Activated CD4-positive, alpha-beta memory T cell treated with anti-CD3 and anti-CD28 coated beads, Interleukin-2, amount 10 ng/mL, durations not matched to agents 7 days and 5 days (primary cell): ENCODE measurements around the gene MAT2A. TPM values are rescaled to one million over a fixed set of nuclear protein-coding genes. Genes with fewer than 3 reads are reported as not detected.
A peak's percentile ranks its signal among the peaks of the same experiment; 100 is the strongest.

Experiments
- CTCF ChIA-PET: fragments of 350-600 bp; sonication (Branson Sonifier 250); formaldehyde crosslinking; loops from one replicate; lab custom pipeline; 2021; ENCODE audit warnings: antibody characterized with exemption, inconsistent platforms; lab: Charles Lee
- POLR2A ChIA-PET: fragments of 350-600 bp; sonication (Branson Sonifier 250); formaldehyde crosslinking; loops from one replicate; lab custom pipeline; 2021; ENCODE audit warnings: antibody characterized with exemption; lab: Charles Lee
- DNase-seq: peaks from one replicate; pipeline ENCODE4 v3.0.0-alpha.2; 2020
- H3K27ac Mint-ChIP-seq: one replicate; pipeline ENCODE4 v1.8.0; 2021; ENCODE audit warnings: mild to moderate bottlenecking, mixed read lengths
- H3K27me3 Mint-ChIP-seq: one replicate; pipeline ENCODE4 v1.8.0; 2021; ENCODE audit warnings: mixed read lengths
- H3K36me3 Mint-ChIP-seq: one replicate; pipeline ENCODE4 v1.8.0; 2021; ENCODE audit warnings: low read depth, mixed read lengths
- H3K4me1 Mint-ChIP-seq: one replicate; pipeline ENCODE4 v1.8.0; 2021; ENCODE audit warnings: mixed read lengths
- H3K4me3 Mint-ChIP-seq: one replicate; pipeline ENCODE4 v1.8.0; 2021; ENCODE audit warnings: mild to moderate bottlenecking, mixed read lengths
- H3K9me3 Mint-ChIP-seq: one replicate; pipeline ENCODE4 v1.8.0; 2021; ENCODE audit warnings: mixed read lengths
- total RNA-seq, 2 experiments: library from RNA; stranded (reverse); gene quantifications; one replicate each; pipeline ENCODE4 v1.2.3, GENCODE V29; 2021

MAT2A gene
- total RNA-seq: 100 to 1,000 TPM; 196 to 199 TPM

GRCh38 chr2:85538507-85539360, at the start of gene MAT2A:
TSS of gene MAT2A (plus strand) at chr2:85539168. CDS start at chr2:85539288, 120 bp downstream.
- peak within 1 kb of the TSS; percentile 94 for H3K4me3 Mint-ChIP-seq
- peaks cover 47% of the 10 kb centered on the region for H3K36me3 Mint-ChIP-seq
- peak; percentile 89 for DNase-seq
- H3K27ac Mint-ChIP-seq: peak within 1 kb of the TSS; percentile 94
- POLR2A ChIA-PET: interaction anchor here (0.7 to 8.5 kb wide), 55 partner anchors 9 to 902 kb away, joined by 3 to 143 read pairs (median 5); partner anchors contain the start of genes C2orf68, CAPG, ELMOD3 and GGCX
- H3K9me3 Mint-ChIP-seq: no peaks in the 10 kb centered on the region
- H3K27me3 Mint-ChIP-seq: no peaks in the 10 kb centered on the region
- H3K4me1 Mint-ChIP-seq: peaks cover 48% of the 10 kb centered on the region
- CTCF ChIA-PET: interaction anchor here (0.6 to 6.0 kb wide), 17 partner anchors 10 to 213 kb away, joined by 3 to 50 read pairs (median 4); partner anchors contain the start of genes GGCX, RETSAT and TGOLN2

- no peak for DNase-seq
- ChIA-PET CTCF (interaction anchor here (0.7 kb wide), 1 partner anchor 11 kb away, joined by 3 read pairs; no protein-coding TSS in a partner anchor), POLR2A (no interaction called here)
- Mint-ChIP-seq H3K4me3 (no peak overlapping the region), H3K36me3 (no peaks in the 10 kb centered on the region), H3K27ac (no peak overlapping the region), H3K27me3 (peaks cover 2% of the 10 kb centered on the region), H3K4me1 (no peaks in the 10 kb centered on the region), H3K9me3 (peaks cover 3% of the 10 kb centered on the region)
Measured at GRCh38 chr2:85490861-85491755, 47.9 kb upstream of the MAT2A start.

- no peaks in the 10 kb centered on the region for H3K36me3 Mint-ChIP-seq
- no peaks in the 10 kb centered on the region for H3K4me1 Mint-ChIP-seq
- H3K9me3 Mint-ChIP-seq: no peaks in the 10 kb centered on the region
- ChIA-PET POLR2A (no interaction called here), CTCF (no interaction called here)
- no peak for DNase-seq
- peaks cover 4% of the 10 kb centered on the region for H3K27me3 Mint-ChIP-seq
- H3K4me3 Mint-ChIP-seq: no peak overlapping the region
- no peak overlapping the region for H3K27ac Mint-ChIP-seq
Measured at GRCh38 chr2:85496436-85496835, 42.5 kb upstream of the MAT2A start.

- ChIA-PET POLR2A (no interaction called here), CTCF (no interaction called here)
- H3K27ac Mint-ChIP-seq: no peak overlapping the region
- H3K36me3 Mint-ChIP-seq: no peaks in the 10 kb centered on the region
- no peaks in the 10 kb centered on the region for H3K9me3 Mint-ChIP-seq
- H3K4me1 Mint-ChIP-seq: no peaks in the 10 kb centered on the region
- H3K27me3 Mint-ChIP-seq: peaks cover 4% of the 10 kb centered on the region
- H3K4me3 Mint-ChIP-seq: no peak overlapping the region
- DNase-seq: no peak
Measured at GRCh38 chr2:85497944-85498630, 40.9 kb upstream of the MAT2A start.

GRCh38 chr2:85501248-85501647, 37.7 kb upstream of the MAT2A start:
- H3K4me1 Mint-ChIP-seq: no peaks in the 10 kb centered on the region
- no peak overlapping the region for H3K4me3 Mint-ChIP-seq
- DNase-seq: no peak
- H3K9me3 Mint-ChIP-seq: no peaks in the 10 kb centered on the region
- POLR2A ChIA-PET: no interaction called here
- CTCF ChIA-PET: no interaction called here
- no peaks in the 10 kb centered on the region for H3K36me3 Mint-ChIP-seq
- H3K27me3 Mint-ChIP-seq: peaks cover 3% of the 10 kb centered on the region
- H3K27ac Mint-ChIP-seq: no peak overlapping the region

- ChIA-PET CTCF (interaction anchor here (1.0 kb wide), 1 partner anchor 48 kb away, joined by 3 read pairs; no protein-coding TSS in a partner anchor), POLR2A (no interaction called here)
- Mint-ChIP-seq H3K36me3 (no peaks in the 10 kb centered on the region), H3K4me3 (no peak overlapping the region), H3K9me3 (no peaks in the 10 kb centered on the region), H3K27me3 (no peaks in the 10 kb centered on the region), H3K27ac (no peak overlapping the region), H3K4me1 (no peaks in the 10 kb centered on the region)
- no peak for DNase-seq
Measured at GRCh38 chr2:85502720-85503119, 36.2 kb upstream of the MAT2A start.

GRCh38 chr2:85503168-85503850, 35.7 kb upstream of the MAT2A start:
- no peaks in the 10 kb centered on the region for H3K4me1 Mint-ChIP-seq
- H3K9me3 Mint-ChIP-seq: no peaks in the 10 kb centered on the region
- no peak overlapping the region for H3K27ac Mint-ChIP-seq
- ChIA-PET POLR2A (no interaction called here), CTCF (interaction anchor here (1.0 kb wide), 1 partner anchor 47 kb away, joined by 3 read pairs; no protein-coding TSS in a partner anchor)
- DNase-seq: no peak
- H3K4me3 Mint-ChIP-seq: no peak overlapping the region
- no peaks in the 10 kb centered on the region for H3K27me3 Mint-ChIP-seq
- H3K36me3 Mint-ChIP-seq: no peaks in the 10 kb centered on the region

GRCh38 chr2:85503851-85504777, 34.9 kb upstream of the MAT2A start:
- no peaks in the 10 kb centered on the region for H3K36me3 Mint-ChIP-seq
- no peak for DNase-seq
- H3K4me3 Mint-ChIP-seq: no peak overlapping the region
- ChIA-PET CTCF (no interaction called here), POLR2A (no interaction called here)
- H3K27ac Mint-ChIP-seq: no peak overlapping the region
- H3K4me1 Mint-ChIP-seq: no peaks in the 10 kb centered on the region
- no peaks in the 10 kb centered on the region for H3K9me3 Mint-ChIP-seq
- H3K27me3 Mint-ChIP-seq: no peaks in the 10 kb centered on the region

GRCh38 chr2:85504778-85505261, 34.1 kb upstream of the MAT2A start:
- DNase-seq: no peak
- H3K27me3 Mint-ChIP-seq: no peaks in the 10 kb centered on the region
- CTCF ChIA-PET: no interaction called here
- no peaks in the 10 kb centered on the region for H3K36me3 Mint-ChIP-seq
- POLR2A ChIA-PET: no interaction called here
- H3K4me1 Mint-ChIP-seq: no peaks in the 10 kb centered on the region
- no peak overlapping the region for H3K27ac Mint-ChIP-seq
- no peaks in the 10 kb centered on the region for H3K9me3 Mint-ChIP-seq
- no peak overlapping the region for H3K4me3 Mint-ChIP-seq

GRCh38 chr2:85505551-85506238, 33.3 kb upstream of the MAT2A start:
- Mint-ChIP-seq H3K27me3 (no peaks in the 10 kb centered on the region), H3K27ac (no peak overlapping the region), H3K36me3 (no peaks in the 10 kb centered on the region), H3K4me1 (no peaks in the 10 kb centered on the region), H3K9me3 (no peaks in the 10 kb centered on the region), H3K4me3 (no peak overlapping the region)
- ChIA-PET POLR2A (no interaction called here), CTCF (no interaction called here)
- DNase-seq: no peak

- Mint-ChIP-seq H3K4me3 (no peak overlapping the region), H3K27ac (no peak overlapping the region), H3K4me1 (no peaks in the 10 kb centered on the region), H3K27me3 (no peaks in the 10 kb centered on the region), H3K36me3 (no peaks in the 10 kb centered on the region), H3K9me3 (no peaks in the 10 kb centered on the region)
- DNase-seq: no peak
- ChIA-PET CTCF (no interaction called here), POLR2A (no interaction called here)
Measured at GRCh38 chr2:85506768-85507181, 32.2 kb upstream of the MAT2A start.
